ENCODE data around the gene ABCD1.
"Not testable (repeated sequence)": the region's sequence is repeated elsewhere in the genome, so short reads cannot be mapped to it uniquely, and the experiment has no call there.

DNA sequence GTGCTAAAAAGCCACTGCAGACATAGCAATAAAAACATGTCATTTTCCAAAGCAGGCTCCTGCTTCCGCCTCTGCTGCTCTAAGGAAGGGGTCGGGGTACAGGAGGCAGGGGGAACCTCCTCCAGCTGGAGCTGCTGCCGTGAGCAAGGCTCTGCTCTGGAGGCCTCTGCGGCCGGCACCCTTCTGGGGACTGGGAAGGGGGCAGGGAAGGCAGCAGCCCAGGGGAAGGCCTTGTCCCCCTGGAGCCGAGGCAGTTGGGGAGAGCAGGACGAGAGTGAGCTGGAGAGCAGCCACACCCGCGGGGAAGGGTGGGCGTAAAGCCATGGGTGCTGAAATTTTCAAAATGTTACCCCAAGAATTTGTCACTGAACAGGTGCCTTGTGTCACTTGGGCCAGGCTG is 28.1 kb upstream of the ABCD1 start:
- TF ChIP-seq, protein P1, sequence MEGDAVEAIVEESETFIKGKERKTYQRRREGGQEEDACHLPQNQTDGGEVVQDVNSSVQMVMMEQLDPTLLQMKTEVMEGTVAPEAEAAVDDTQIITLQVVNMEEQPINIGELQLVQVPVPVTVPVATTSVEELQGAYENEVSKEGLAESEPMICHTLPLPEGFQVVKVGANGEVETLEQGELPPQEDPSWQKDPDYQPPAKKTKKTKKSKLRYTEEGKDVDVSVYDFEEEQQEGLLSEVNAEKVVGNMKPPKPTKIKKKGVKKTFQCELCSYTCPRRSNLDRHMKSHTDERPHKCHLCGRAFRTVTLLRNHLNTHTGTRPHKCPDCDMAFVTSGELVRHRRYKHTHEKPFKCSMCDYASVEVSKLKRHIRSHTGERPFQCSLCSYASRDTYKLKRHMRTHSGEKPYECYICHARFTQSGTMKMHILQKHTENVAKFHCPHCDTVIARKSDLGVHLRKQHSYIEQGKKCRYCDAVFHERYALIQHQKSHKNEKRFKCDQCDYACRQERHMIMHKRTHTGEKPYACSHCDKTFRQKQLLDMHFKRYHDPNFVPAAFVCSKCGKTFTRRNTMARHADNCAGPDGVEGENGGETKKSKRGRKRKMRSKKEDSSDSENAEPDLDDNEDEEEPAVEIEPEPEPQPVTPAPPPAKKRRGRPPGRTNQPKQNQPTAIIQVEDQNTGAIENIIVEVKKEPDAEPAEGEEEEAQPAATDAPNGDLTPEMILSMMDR (IDR thresholded peaks at IDR 0.05 in 8 of 11, conservative IDR thresholded peaks at IDR 0.05 in 3 of 11): not testable (repeated sequence)
- TF ChIP-seq POLR2AphosphoS5, POLR2A (IDR thresholded peaks at IDR 0.05): not testable (repeated sequence)
